HL-60 (cell line): ENCODE measurements around the gene RTEL1.

Experiments used
- POLR2AphosphoS5 ChIP-seq: IDR thresholded peaks from 2 replicates; pipeline ENCODE4 v1.6.1; 2012; ENCODE audit warnings: low read depth
- TF ChIP-seq, protein P1 (sequence below): IDR thresholded peaks from one replicate; pipeline ENCODE4 v1.5.1; 2011; ENCODE audit warnings: low read length, control low read depth, inconsistent platforms; ENCODE audit not compliant: insufficient read depth

DNA sequence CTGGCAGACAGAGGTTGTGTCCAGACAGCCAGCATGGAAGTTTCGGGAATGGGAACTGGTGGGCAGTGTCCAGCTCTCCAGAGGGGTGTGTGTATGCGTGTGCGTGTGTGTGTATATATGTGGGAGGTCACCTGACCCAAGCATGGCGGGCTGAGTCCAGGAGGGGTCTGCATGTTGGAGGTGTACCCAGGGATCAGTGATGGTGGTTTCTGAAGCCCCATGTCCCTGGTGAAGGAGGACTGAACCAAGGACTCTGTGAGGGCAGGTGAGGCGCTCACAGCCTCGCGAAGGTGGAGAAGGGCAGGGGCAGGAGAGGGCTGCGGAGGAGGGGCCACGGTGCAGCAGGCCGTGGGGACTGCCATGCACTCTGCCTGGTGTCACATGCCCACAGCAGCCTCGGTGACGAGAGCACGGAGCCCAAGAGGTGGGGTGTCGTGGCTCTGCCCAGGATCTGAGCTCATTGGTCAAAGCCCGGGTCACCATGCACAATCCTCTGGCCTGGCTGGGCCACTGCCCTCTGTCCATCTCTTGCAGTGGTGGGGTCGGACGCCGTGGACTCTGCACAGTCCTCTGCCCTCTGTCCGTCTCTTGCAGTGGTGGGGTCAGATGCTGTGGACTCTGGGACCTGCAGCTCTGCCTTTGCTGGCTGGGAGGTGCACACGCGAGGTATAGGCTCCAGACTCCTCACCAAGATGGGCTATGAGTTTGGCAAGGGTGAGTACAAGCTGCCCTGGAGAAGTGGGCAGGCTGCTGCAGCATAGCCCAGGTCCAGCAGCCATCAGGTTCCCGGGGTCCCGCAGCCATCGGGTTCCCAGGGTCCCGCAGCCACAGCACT is 76.2 kb downstream of the RTEL1 start:
- TF ChIP-seq, protein P1, sequence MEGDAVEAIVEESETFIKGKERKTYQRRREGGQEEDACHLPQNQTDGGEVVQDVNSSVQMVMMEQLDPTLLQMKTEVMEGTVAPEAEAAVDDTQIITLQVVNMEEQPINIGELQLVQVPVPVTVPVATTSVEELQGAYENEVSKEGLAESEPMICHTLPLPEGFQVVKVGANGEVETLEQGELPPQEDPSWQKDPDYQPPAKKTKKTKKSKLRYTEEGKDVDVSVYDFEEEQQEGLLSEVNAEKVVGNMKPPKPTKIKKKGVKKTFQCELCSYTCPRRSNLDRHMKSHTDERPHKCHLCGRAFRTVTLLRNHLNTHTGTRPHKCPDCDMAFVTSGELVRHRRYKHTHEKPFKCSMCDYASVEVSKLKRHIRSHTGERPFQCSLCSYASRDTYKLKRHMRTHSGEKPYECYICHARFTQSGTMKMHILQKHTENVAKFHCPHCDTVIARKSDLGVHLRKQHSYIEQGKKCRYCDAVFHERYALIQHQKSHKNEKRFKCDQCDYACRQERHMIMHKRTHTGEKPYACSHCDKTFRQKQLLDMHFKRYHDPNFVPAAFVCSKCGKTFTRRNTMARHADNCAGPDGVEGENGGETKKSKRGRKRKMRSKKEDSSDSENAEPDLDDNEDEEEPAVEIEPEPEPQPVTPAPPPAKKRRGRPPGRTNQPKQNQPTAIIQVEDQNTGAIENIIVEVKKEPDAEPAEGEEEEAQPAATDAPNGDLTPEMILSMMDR, result no peak
- TF ChIP-seq POLR2AphosphoS5, result no peak
